ENCODE data around the gene SLC8A1. TPM values are rescaled to one million over a fixed set of nuclear protein-coding genes. Genes with fewer than 3 reads are reported as not detected.

Gene SLC8A1
- total and polyA plus RNA-seq, 10 of the 15 experiments (the other 5 are each of a cell fraction or from before 2014, with no cell fraction given), result under 0.01 to 1.2 (median 0.01) TPM; not detected in 3

DNA sequence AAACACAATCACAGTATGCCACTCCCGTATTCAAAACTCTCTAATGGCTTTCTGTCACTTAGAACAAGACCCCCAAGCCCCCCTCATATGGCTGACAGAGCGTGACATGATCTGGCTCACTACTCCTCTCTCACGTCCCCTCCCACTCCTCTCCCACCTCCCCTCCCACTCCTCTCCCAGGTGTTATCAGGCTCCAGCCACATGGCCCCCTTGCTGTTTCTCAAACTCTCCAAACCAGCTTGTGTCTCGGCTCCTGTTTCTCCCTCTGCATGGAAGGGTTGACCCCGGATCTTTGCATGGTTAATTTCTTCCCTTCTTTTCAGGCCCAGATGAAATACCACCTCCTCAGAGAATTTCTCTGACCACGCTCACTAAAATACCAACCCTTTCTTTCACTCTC lies 180.8 kb downstream of the SLC8A1 start (continued):
- TF ChIP-seq, protein P1, sequence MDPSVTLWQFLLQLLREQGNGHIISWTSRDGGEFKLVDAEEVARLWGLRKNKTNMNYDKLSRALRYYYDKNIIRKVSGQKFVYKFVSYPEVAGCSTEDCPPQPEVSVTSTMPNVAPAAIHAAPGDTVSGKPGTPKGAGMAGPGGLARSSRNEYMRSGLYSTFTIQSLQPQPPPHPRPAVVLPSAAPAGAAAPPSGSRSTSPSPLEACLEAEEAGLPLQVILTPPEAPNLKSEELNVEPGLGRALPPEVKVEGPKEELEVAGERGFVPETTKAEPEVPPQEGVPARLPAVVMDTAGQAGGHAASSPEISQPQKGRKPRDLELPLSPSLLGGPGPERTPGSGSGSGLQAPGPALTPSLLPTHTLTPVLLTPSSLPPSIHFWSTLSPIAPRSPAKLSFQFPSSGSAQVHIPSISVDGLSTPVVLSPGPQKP (IDR thresholded peaks at IDR 0.05; ENCODE audit: low read depth, low read length), result no peak

- H3K4me2 ChIP-seq (ENCODE audit: control insufficient read depth, insufficient read depth), result no peak overlapping the region
- no peak overlapping the region for H3K27ac ChIP-seq (ENCODE audit: control insufficient read depth, insufficient read depth)
- H4K20me1 ChIP-seq (ENCODE audit: control insufficient read depth, insufficient read depth), result no peaks in the 10 kb centered on the region
- H3K27me3 ChIP-seq (replicated peaks in 1 of 2; ENCODE audit: control insufficient read depth in 2 of 2, insufficient read depth in 2 of 2, low read length in 1 of 2), result no peaks in the 10 kb centered on the region
- 41% methylated on average over 2 of the region's 2 CpGs for WGBS (ENCODE audit: insufficient coverage, insufficient replicate concordance, low lambda C conversion rate, missing lambda C conversion rate)
- ATAC-seq (no peak), DNase-seq (ENCODE audit: low read depth, low spot score) (no peak), FAIRE-seq (no peak)
- no peak overlapping the region for H2AFZ ChIP-seq (ENCODE audit: control insufficient read depth, low read depth, low read length)
- in situ Hi-C loops (cut with MboI) (no loop called here), intact Hi-C loops (cut with micrococcal nuclease; ENCODE audit: unreplicated experiment) (no loop called here)
- SMC1A ChIA-PET (ENCODE audit: uncharacterized antibody, unreplicated experiment), result no interaction called here
- no TSS peak for BruUV-seq (replicated peaks)
- POLR2A ChIA-PET, result no interaction called here
- RAD21 ChIA-PET (ENCODE audit: unreplicated experiment), result no interaction called here
- H3K9me3 ChIP-seq (replicated peaks; ENCODE audit: control insufficient read depth, insufficient read depth, low read length), result no peaks in the 10 kb centered on the region
- no peaks in the 10 kb centered on the region for H3K79me2 ChIP-seq (ENCODE audit: control insufficient read depth, insufficient read depth, low read length)
- CTCF ChIA-PET, result no interaction called here
- no peak overlapping the region for H3K9ac ChIP-seq (ENCODE audit: control insufficient read depth, insufficient read depth, low read length)
- no peak overlapping the region for H3K4me3 ChIP-seq
- no peaks in the 10 kb centered on the region for H3K36me3 ChIP-seq (ENCODE audit: control insufficient read depth in 2 of 2, insufficient read depth in 2 of 2, low read length in 1 of 2)
- TF ChIP-seq NFYA (IDR thresholded peaks at IDR 0.05; ENCODE audit: borderline replicate concordance, low read depth, low read length) (no peak), REST (IDR thresholded peaks at IDR 0.05; ENCODE audit: low read depth, low read length) (no peak), PML (IDR thresholded peaks at IDR 0.05; ENCODE audit: low read length) (no peak), CEBPZ (IDR thresholded peaks at IDR 0.05; ENCODE audit: low read depth, low read length) (no peak), NR2C1 (IDR thresholded peaks at IDR 0.05) (no peak), MEF2B (IDR thresholded peaks at IDR 0.05; ENCODE audit: partially characterized antibody, poor library complexity, severe bottlenecking) (no peak), GABPA (IDR thresholded peaks at IDR 0.05; ENCODE audit: low read depth) (no peak), CHD4 (IDR thresholded peaks at IDR 0.05) (no peak), IKZF1 (conservative IDR thresholded peaks at IDR 0.05) (no peak)
- TF ChIP-seq, protein P2, sequence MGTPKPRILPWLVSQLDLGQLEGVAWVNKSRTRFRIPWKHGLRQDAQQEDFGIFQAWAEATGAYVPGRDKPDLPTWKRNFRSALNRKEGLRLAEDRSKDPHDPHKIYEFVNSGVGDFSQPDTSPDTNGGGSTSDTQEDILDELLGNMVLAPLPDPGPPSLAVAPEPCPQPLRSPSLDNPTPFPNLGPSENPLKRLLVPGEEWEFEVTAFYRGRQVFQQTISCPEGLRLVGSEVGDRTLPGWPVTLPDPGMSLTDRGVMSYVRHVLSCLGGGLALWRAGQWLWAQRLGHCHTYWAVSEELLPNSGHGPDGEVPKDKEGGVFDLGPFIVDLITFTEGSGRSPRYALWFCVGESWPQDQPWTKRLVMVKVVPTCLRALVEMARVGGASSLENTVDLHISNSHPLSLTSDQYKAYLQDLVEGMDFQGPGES (IDR thresholded peaks at IDR 0.05), result no peak
- TF ChIP-seq, protein P3, sequence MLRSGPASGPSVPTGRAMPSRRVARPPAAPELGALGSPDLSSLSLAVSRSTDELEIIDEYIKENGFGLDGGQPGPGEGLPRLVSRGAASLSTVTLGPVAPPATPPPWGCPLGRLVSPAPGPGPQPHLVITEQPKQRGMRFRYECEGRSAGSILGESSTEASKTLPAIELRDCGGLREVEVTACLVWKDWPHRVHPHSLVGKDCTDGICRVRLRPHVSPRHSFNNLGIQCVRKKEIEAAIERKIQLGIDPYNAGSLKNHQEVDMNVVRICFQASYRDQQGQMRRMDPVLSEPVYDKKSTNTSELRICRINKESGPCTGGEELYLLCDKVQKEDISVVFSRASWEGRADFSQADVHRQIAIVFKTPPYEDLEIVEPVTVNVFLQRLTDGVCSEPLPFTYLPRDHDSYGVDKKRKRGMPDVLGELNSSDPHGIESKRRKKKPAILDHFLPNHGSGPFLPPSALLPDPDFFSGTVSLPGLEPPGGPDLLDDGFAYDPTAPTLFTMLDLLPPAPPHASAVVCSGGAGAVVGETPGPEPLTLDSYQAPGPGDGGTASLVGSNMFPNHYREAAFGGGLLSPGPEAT (IDR thresholded peaks at IDR 0.05; ENCODE audit: low read depth), result no peak
- no peaks in the 10 kb centered on the region for H3K4me1 ChIP-seq (ENCODE audit: control insufficient read depth, insufficient read depth, low read length)
These were observed 181.5 kb downstream of the SLC8A1 start for GRCh38 chr2:40270372-40270771.

Measured in GM12878 (cell line).